Measurements from ENCODE around the gene ZNF460. TPM values are rescaled to one million over a fixed set of nuclear protein-coding genes. Genes with fewer than 3 reads are reported as not detected.

ZNF460 gene
- total and polyA plus RNA-seq, 12 donors = 0.42 to 50.3 (median 38.0) TPM

DNA sequence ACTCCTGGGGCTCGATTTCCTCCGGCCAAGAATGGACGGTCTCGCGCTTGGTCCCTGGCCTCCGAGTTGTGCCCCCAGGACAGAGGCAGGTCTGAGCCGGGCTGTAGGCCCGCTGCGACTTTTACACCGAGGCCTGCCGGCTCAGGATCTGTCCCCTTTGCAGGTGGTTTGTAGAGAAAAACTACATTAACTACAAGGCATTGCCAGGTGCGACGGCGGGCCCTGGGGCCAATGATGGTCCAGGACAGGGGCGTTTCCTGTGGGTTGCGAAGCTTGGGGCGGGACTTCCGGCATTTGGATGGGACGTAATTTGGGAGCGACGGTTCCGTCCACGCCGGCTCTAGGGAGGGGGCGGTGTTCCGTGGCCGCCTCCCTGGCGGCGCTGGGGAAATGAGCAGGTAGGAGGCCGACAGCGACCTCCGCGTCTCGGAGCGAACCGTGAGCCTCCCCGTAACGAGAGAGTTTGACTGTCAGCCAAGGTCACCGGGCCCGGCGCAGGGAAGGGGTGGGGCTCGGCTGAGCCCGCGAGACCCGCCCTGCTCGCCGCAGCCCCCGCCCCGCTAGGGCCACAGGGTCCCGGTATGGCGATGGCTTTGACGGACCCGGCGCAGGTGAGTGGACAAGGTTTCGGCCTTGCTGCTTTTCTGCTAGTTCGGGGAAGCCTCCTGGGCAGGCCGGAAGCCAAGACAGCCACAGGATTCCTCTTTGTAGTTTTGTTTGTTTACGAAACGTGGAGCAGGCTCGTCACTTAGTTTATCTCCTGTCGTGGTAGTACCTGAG lies 39.8 kb upstream of the ZNF460 start, which contains the start of gene ZNF805:
Gene ZNF805 (plus strand): TSS at position 322 of the 780 bp plus-strand sequence. CDS start 260 bp downstream, at position 582.
- no peaks in the 10 kb centered on the region for H3K27me3 ChIP-seq
- 0% methylated on average over 55 to 61 of the region's 61 CpGs for WGBS, 2 donors
- DNase-seq = peak; percentile 97 to 98
- TF ChIP-seq, protein P1, sequence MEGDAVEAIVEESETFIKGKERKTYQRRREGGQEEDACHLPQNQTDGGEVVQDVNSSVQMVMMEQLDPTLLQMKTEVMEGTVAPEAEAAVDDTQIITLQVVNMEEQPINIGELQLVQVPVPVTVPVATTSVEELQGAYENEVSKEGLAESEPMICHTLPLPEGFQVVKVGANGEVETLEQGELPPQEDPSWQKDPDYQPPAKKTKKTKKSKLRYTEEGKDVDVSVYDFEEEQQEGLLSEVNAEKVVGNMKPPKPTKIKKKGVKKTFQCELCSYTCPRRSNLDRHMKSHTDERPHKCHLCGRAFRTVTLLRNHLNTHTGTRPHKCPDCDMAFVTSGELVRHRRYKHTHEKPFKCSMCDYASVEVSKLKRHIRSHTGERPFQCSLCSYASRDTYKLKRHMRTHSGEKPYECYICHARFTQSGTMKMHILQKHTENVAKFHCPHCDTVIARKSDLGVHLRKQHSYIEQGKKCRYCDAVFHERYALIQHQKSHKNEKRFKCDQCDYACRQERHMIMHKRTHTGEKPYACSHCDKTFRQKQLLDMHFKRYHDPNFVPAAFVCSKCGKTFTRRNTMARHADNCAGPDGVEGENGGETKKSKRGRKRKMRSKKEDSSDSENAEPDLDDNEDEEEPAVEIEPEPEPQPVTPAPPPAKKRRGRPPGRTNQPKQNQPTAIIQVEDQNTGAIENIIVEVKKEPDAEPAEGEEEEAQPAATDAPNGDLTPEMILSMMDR (IDR thresholded peaks at IDR 0.05) = peak in 3 of 9 donors; percentile 18 to 36 (median 36)
- ATAC-seq = peak; percentile 98 to 100 (median 99)
- no peaks in the 10 kb centered on the region for H3K9me3 ChIP-seq
- H3K4me1 ChIP-seq = peaks cover 7 to 34% (median 22%) of the 10 kb centered on the region in 9 donors
- H3K4me3 ChIP-seq = peak within 1 kb of the TSS; percentile 75 to 94 (median 88)
- intact Hi-C loops (cut with DNase I) = loop anchor here in 8 of 10 donors (1.0 to 5.0 kb wide), 8 partner anchors 38 to 112 kb away; partner anchors contain the start of genes ZNF460 (in 5 of the 8), ZNF304 (in 2 of the 8) and ZNF264 (in 1 of the 8)
- H3K27ac ChIP-seq = peak within 1 kb of the TSS; percentile 65 to 96 (median 94)
- peaks cover 0 to 35% (median 11%) of the 10 kb centered on the region in 9 donors for H3K36me3 ChIP-seq

DNA sequence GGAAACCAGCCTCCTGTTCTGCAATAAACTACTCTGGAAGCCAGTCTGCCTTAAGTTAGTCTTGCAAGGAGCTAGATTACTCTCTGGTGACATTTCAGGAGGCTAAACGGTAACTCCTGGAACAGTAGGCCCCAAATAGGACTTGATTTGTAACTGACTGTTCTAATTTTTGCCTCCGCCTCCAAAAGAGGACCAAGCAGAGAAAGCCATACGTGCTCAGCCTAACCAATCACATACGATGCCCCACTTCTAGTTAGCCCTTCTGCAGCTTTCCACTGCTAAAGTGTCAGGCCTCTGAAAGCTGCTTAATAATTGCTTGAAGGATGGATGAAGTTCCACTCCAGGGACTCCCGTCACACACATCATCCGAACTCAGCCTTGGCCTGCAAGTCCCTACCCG lies 39.1 kb upstream of the ZNF460 start:
- 10 to 14% methylated on average over 7 of the region's 7 CpGs for WGBS, 2 donors

DNA sequence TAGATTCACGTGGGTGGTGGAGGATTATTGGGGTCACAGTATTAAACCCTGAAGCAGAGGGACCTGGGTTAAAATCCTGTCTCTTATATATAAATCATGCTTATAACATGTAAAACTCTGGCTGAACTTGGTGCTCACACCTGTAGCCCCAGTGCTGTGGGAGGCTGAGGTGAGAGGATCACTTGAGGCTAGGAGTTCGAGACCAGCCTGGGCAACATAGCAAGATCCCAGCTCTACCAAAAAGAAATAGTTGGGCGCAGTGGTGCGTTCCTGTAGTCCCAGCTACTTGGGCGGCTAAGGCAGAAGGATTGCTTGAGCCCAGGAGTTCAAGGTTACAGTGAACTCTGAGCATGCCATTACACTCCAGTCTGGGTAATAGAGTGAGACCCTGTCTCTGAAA lies 37.5 kb upstream of the ZNF460 start:
- 91% methylated on average over 5 of the region's 5 CpGs for WGBS, 2 donors
- intact Hi-C loops (cut with DNase I) = loop anchor here in 5 of 10 donors (5.0 kb wide), 3 partner anchors 39 to 109 kb away; partner anchors contain the start of genes ZNF460 (in 3 of the 5), ZNF264 (in 1 of the 5) and ZNF304 (in 1 of the 5)

More for the DNA sequence above, 39.1 kb upstream of the ZNF460 start:
- H3K36me3 ChIP-seq = peaks cover 0 to 42% (median 16%) of the 10 kb centered on the region in 9 donors
- DNase-seq = no peak
- H3K27me3 ChIP-seq = no peaks in the 10 kb centered on the region
- no peaks in the 10 kb centered on the region for H3K9me3 ChIP-seq
- ATAC-seq = peak in 1 of 8 donors; percentile 12
- H3K4me1 ChIP-seq = peaks cover 7 to 34% (median 22%) of the 10 kb centered on the region in 9 donors
- TF ChIP-seq, protein P1 (IDR thresholded peaks at IDR 0.05) = no peak
- H3K27ac ChIP-seq = peak overlapping the region in 9 of 10 donors; percentile 78 to 96 (median 94)
- intact Hi-C loops (cut with DNase I) = loop anchor here in 7 of 10 donors (2.0 to 5.0 kb wide), 5 partner anchors 38 to 111 kb away; partner anchors contain the start of genes ZNF460 (in 4 of the 7), ZNF264 (in 1 of the 7) and ZNF304 (in 1 of the 7)
- peak overlapping the region; percentile 75 to 94 (median 88) for H3K4me3 ChIP-seq

More for the DNA sequence above, 37.5 kb upstream of the ZNF460 start:
- peaks cover 7 to 34% (median 22%) of the 10 kb centered on the region in 9 donors for H3K4me1 ChIP-seq
- DNase-seq = no peak
- H3K36me3 ChIP-seq = peaks cover 0 to 58% (median 19%) of the 10 kb centered on the region in 9 donors
- ATAC-seq = no peak
- H3K4me3 ChIP-seq = no peak overlapping the region
- TF ChIP-seq, protein P1 (IDR thresholded peaks at IDR 0.05) = no peak
- H3K27me3 ChIP-seq = no peaks in the 10 kb centered on the region
- no peak overlapping the region for H3K27ac ChIP-seq
- H3K9me3 ChIP-seq = no peaks in the 10 kb centered on the region
